WERI-Rb-1 (cell line): ENCODE data around the gene SLC43A2.

Experiments
- DNase-seq: peaks from one replicate; pipeline ENCODE4 v3.0.0-alpha.2; 2020
- H3K27ac ChIP-seq: fragments of 250-450 bp; sonication (Bioruptor Pico); 2 replicates; pipeline ENCODE4 v1.5.1; 2020; ENCODE audit warnings: mild to moderate bottlenecking, moderate library complexity
- H3K27me3 ChIP-seq: fragments of 250-450 bp; sonication (Bioruptor Pico); 2 replicates; pipeline ENCODE4 v1.5.1; 2021; ENCODE audit warnings: mild to moderate bottlenecking, low read depth, moderate library complexity; ENCODE audit not compliant: insufficient read depth, severe bottlenecking
- H3K36me3 ChIP-seq: fragments of 250-450 bp; sonication (Bioruptor Pico); 2 replicates; pipeline ENCODE4 v1.5.1; 2020; ENCODE audit warnings: mild to moderate bottlenecking, moderate library complexity
- H3K4me3 ChIP-seq: 2 replicates; pipeline ENCODE4 v1.5.1; 2011; ENCODE audit warnings: low read depth, mild to moderate bottlenecking, control low read depth, low read length
- H3K9me3 ChIP-seq: fragments of 250-450 bp; sonication (Bioruptor Pico); 2 replicates; pipeline ENCODE4 v1.5.1; 2021; ENCODE audit warnings: mild to moderate bottlenecking, moderate library complexity; ENCODE audit not compliant: severe bottlenecking
- TF ChIP-seq, protein P1 (sequence below): IDR thresholded peaks from 2 replicates; pipeline ENCODE4 v1.5.1; 2011; ENCODE audit warnings: low read depth, mild to moderate bottlenecking, control low read depth, inconsistent platforms, low read length

Gene SLC43A2

DNA sequence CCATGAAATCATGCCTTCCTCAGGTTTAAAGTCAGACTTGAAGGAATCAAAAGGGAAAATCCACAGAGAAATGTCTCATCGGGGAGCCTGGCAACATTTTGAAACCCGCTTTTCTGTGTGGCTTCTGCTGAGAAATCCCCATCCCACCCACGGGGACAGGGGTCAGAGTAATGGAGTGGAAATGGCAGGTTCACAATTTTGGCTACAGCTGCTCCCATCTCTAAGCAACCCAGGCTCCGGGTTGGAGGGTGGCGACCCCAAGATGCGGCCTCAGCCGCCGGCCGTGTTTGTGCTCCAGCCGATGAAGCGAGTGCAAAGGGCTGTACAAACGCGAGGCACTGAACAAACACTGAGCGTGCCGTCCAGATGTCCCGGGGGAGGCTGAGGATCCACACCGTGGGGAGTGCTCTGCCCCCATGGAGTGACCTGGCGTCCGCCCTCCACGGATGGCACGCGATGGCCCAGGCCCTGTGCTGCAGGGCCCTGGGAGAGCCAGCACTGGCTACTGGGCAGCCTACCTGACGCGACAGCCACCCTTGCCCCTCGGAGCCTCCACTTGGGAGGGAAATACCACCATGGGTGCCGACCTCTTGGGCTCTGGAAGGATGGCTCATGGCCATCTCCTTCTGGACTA, 22.2 kb downstream of the SLC43A2 start:
- DNase-seq = no peak
- Histone ChIP-seq H3K36me3 (peaks cover 4% of the 10 kb centered on the region), H3K4me3 (no peak overlapping the region), H3K9me3 (peaks cover 6% of the 10 kb centered on the region), H3K27ac (no peak overlapping the region), H3K27me3 (no peaks in the 10 kb centered on the region)
- TF ChIP-seq, protein P1, sequence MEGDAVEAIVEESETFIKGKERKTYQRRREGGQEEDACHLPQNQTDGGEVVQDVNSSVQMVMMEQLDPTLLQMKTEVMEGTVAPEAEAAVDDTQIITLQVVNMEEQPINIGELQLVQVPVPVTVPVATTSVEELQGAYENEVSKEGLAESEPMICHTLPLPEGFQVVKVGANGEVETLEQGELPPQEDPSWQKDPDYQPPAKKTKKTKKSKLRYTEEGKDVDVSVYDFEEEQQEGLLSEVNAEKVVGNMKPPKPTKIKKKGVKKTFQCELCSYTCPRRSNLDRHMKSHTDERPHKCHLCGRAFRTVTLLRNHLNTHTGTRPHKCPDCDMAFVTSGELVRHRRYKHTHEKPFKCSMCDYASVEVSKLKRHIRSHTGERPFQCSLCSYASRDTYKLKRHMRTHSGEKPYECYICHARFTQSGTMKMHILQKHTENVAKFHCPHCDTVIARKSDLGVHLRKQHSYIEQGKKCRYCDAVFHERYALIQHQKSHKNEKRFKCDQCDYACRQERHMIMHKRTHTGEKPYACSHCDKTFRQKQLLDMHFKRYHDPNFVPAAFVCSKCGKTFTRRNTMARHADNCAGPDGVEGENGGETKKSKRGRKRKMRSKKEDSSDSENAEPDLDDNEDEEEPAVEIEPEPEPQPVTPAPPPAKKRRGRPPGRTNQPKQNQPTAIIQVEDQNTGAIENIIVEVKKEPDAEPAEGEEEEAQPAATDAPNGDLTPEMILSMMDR = no peak

DNA sequence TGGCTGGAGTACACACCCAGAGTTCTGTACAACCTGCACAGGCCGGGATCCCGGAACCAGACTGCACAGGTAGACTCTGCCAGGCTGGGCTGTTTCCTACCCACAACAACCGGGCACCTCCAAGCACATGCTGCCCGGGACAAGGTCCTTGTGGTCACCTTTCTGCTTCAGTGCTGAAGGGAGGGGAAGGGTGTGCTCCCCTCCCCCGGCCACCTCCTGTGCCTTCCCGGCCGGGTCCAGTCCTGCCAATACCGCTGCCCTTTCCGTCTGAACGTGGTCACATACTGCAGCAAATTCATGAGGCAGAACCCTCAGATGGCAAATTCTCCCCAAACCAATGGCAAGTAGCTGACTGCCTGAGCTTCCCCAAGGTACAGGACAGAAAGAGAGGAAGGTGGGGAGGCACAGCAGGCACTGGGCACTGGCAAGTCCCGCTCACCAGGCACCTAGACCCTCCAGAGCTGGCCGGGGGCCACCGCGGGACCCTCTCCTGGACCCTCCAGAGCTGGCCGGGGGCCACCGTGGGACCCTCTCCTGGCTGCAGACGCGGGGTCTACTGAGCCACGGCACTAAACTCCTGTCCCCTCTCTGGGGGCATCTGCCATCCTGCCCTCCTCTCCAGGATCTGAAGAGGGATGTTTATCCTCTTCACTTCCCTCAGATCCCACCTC, 22.8 kb downstream of the SLC43A2 start:
- Histone ChIP-seq H3K36me3 (peaks cover 4% of the 10 kb centered on the region), H3K4me3 (no peak overlapping the region), H3K9me3 (peaks cover 6% of the 10 kb centered on the region), H3K27me3 (no peaks in the 10 kb centered on the region), H3K27ac (no peak overlapping the region)
- TF ChIP-seq, protein P1 = no peak
- DNase-seq = no peak

DNA sequence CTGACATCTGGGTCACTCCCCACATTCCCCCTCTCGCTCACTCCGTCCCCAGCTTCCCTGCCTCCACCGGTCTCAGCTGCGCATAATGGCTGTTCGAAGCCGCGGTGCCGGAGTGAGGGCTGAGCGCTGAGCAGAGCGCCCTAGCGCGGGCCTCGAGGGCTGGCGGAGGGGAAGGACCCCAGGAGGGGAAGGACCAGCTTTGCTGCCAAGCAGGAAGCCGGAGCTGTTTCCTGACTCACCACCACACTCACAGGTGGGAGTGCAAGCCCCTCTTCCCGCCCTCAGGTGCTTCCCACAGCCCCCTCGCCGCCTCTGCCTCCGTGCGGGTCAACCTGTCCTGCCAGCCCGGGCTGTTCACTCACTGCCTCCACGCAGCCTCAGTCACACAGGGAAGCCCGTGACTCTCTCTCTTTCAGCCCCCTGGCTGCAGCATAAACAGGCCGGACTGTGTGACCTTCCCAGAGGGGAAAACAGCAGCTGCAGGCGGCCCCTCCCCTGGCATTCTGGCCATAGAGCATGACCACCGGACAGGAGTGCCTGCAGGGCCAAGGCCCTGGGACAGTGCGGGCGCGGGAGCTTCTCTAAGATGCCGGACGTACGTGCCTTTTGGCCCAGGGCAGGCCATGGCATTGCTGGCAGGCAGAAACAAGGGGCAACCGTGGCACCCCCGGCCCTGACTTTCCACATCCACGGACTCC, 23.7 kb downstream of the SLC43A2 start:
- Histone ChIP-seq H3K27ac (no peak overlapping the region), H3K27me3 (no peaks in the 10 kb centered on the region), H3K36me3 (peaks cover 4% of the 10 kb centered on the region), H3K4me3 (no peak overlapping the region), H3K9me3 (peaks cover 6% of the 10 kb centered on the region)
- DNase-seq = no peak
- TF ChIP-seq, protein P1 = no peak

DNA sequence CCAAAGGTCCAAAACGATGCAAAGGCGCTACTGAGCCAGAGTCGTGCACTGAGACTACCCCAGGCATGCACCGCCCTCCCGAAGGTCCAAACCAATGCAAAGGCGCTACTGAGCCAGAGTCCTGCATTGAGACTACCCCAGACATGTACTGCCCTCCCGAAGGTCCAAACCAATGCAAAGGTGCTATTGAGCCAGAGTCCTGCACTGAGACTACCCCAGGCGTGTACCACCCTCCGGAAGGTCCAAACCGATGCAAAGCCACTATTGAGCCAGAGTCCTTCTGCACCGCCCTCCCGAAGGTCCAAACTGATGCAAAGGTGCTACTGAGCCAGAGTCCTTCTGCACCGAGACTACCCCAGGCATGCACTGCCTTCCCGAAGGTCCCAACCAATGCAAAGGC, 27.1 kb downstream of the SLC43A2 start:
- Histone ChIP-seq H3K4me3 (no peak overlapping the region), H3K27ac (no peak overlapping the region), H3K9me3 (peaks cover 6% of the 10 kb centered on the region), H3K27me3 (no peaks in the 10 kb centered on the region), H3K36me3 (peaks cover 4% of the 10 kb centered on the region; the same call in 1 of the 2 replicates)
- TF ChIP-seq, protein P1 = no peak
- DNase-seq = no peak

DNA sequence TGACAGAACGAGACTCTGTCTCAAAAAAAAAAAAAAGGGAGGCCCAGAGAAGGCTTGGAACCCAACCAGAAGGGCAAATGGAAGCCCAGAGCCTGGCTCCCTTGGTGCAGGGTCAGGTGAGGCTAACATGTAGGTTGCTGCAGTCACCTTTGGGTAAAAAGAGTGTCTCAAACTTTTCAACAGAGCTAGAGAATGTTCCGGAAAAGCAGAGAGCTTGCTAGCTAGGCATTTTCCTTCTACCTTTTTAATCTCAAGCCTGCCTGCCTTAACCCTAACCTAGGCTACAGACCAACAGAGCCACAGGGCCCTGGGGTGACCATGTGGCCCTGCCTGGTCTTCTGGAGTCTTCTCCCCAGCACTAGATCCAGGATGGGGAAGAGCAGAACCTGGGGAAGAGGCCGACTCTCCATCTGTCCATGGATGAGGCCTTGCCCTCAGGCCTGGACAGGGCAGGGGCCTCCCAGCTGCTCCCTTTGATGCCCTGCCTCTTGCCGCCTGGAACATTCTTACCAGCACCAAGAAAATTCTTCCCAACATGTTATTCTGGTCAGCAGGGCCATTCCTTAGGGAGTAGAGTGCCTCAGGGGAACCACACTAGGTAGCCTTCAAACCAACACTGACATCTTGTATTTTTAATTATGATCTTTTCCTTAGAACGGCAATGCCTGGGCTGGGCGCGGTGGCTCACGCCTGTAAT, 30.1 kb downstream of the SLC43A2 start:
- TF ChIP-seq, protein P1 = no peak
- Histone ChIP-seq H3K9me3 (peaks cover 6% of the 10 kb centered on the region), H3K36me3 (peaks cover 4% of the 10 kb centered on the region; the same call in 1 of the 2 replicates), H3K27ac (no peak overlapping the region), H3K27me3 (no peaks in the 10 kb centered on the region), H3K4me3 (no peak overlapping the region)
- DNase-seq = no peak
